Measurements from ENCODE around the gene SOX14. TPM values are rescaled to one million over a fixed set of nuclear protein-coding genes. Genes with fewer than 3 reads are reported as not detected.

Gene SOX14
- total and polyA plus RNA-seq, 2 experiments from 2014 or later: 0.39 TPM; not detected in 1

- Histone ChIP-seq H2AFZ (peak overlapping the region; percentile 77), H3K27me3 (ENCODE audit: insufficient read depth) (peaks cover 99% of the 10 kb centered on the region), H3F3A (replicated peaks; ENCODE audit: low read depth) (peaks cover 22% of the 10 kb centered on the region; the same call in 1 of the 2 replicates), H3K4me2 (peak overlapping the region; percentile 82), H3K4me1 (ENCODE audit: insufficient read depth) (peaks cover 63% of the 10 kb centered on the region), H3K36me3 (ENCODE audit: insufficient read depth) (no peaks in the 10 kb centered on the region), H3K27ac (ENCODE audit: low read depth) (no peak overlapping the region), H4K20me1 (replicated peaks; ENCODE audit: insufficient read depth) (no peaks in the 10 kb centered on the region), H3K4me3 (peak overlapping the region; percentile 49), H3K9me2 (ENCODE audit: insufficient read depth) (no peaks in the 10 kb centered on the region), H3K79me2 (replicated peaks; ENCODE audit: insufficient read depth) (no peaks in the 10 kb centered on the region)
- Mint-ChIP-seq H3K27ac (no peak overlapping the region), H3K4me1 (peaks cover 55% of the 10 kb centered on the region), H3K9me3 (no peaks in the 10 kb centered on the region), H3K4me3 (peak overlapping the region; percentile 83), H3K27me3 (ENCODE audit: insufficient read depth, low read depth, poor library complexity) (peaks cover 94% of the 10 kb centered on the region), H3K36me3 (ENCODE audit: low read depth) (no peaks in the 10 kb centered on the region)
- TF ChIP-seq EZH2 (IDR thresholded peaks at IDR 0.05; ENCODE audit: low read depth, unreplicated experiment) (peak; percentile 41), STAT1 (IDR thresholded peaks at IDR 0.05; ENCODE audit: unreplicated experiment) (no peak), ZNF331 (CRISPR knock-in tag; IDR thresholded peaks at IDR 0.05; ENCODE audit: low read depth) (no peak), ETS1 (IDR thresholded peaks at IDR 0.05) (no peak)
- DNase-seq (ENCODE audit: low spot score) (no peak), ATAC-seq (no peak)
These were observed 8.3 kb downstream of the SOX14 start for GRCh38 chr3:137772214-137772955.

GRCh38 chr3:137778941-137779340 lies 14.8 kb downstream of the SOX14 start:
- no peaks in the 10 kb centered on the region for H3K36me3 Mint-ChIP-seq (ENCODE audit: low read depth)
- H3K4me3 ChIP-seq: no peak overlapping the region
- H3K9me2 ChIP-seq (ENCODE audit: insufficient read depth): no peaks in the 10 kb centered on the region
- H3K27ac ChIP-seq (ENCODE audit: low read depth): no peak overlapping the region
- H3K79me2 ChIP-seq (replicated peaks; ENCODE audit: insufficient read depth): no peaks in the 10 kb centered on the region
- no peaks in the 10 kb centered on the region for H3K36me3 ChIP-seq (ENCODE audit: insufficient read depth)
- TF ChIP-seq CTCF (conservative IDR thresholded peaks at IDR 0.05; ENCODE audit: low read depth in 2 of 2) (no peak), CREB1 (CRISPR knock-in tag; IDR thresholded peaks at IDR 0.05; ENCODE audit: low read depth) (no peak), NANOG (IDR thresholded peaks at IDR 0.05; ENCODE audit: borderline replicate concordance) (no peak), ZNF331 (CRISPR knock-in tag; IDR thresholded peaks at IDR 0.05; ENCODE audit: low read depth) (no peak), ETS1 (IDR thresholded peaks at IDR 0.05) (no peak), STAT1 (IDR thresholded peaks at IDR 0.05; ENCODE audit: unreplicated experiment) (no peak), EZH2 (IDR thresholded peaks at IDR 0.05; ENCODE audit: low read depth, unreplicated experiment) (no peak), ZNF462 (CRISPR knock-in tag; IDR thresholded peaks at IDR 0.05) (no peak)
- H3F3A ChIP-seq (replicated peaks; ENCODE audit: low read depth): no peaks in the 10 kb centered on the region
- no peak overlapping the region; the same call in 2 of the 3 replicates for H3K4me3 Mint-ChIP-seq
- H4K20me1 ChIP-seq (replicated peaks; ENCODE audit: insufficient read depth): no peaks in the 10 kb centered on the region
- H3K27me3 ChIP-seq (ENCODE audit: insufficient read depth): peaks cover 80% of the 10 kb centered on the region
- no peak overlapping the region for H3K27ac Mint-ChIP-seq
- H2AFZ ChIP-seq: no peak overlapping the region
- ATAC-seq (peak; percentile 76), DNase-seq (ENCODE audit: low spot score) (peak; percentile 37)
- H3K27me3 Mint-ChIP-seq (ENCODE audit: insufficient read depth, low read depth, poor library complexity): peaks cover 37% of the 10 kb centered on the region
- H3K4me1 ChIP-seq (ENCODE audit: insufficient read depth): peaks cover 41% of the 10 kb centered on the region
- H3K9me3 Mint-ChIP-seq: no peaks in the 10 kb centered on the region
- 0 out of 2 replicates have a peak overlapping the region, but pooled peaks have one; percentile 28 for H3K4me2 ChIP-seq
- H3K4me1 Mint-ChIP-seq: peaks cover 36% of the 10 kb centered on the region

All from GM23338 (cell line).